ENCODE data around the gene DHCR24.
"Not testable (repeated sequence)": the region's sequence is repeated elsewhere in the genome, so short reads cannot be mapped to it uniquely, and the experiment has no call there.

The DHCR24 gene

GRCh38 chr1:54906586-54906985, 19.6 kb upstream of the DHCR24 start:
- H3K36me3 Mint-ChIP-seq: no peaks in the 10 kb centered on the region
- H3K27me3 Mint-ChIP-seq: no peaks in the 10 kb centered on the region
- H3K4me1 Mint-ChIP-seq: no peaks in the 10 kb centered on the region
- H3K4me3 Mint-ChIP-seq: no peak overlapping the region
- H3K9me3 Mint-ChIP-seq: no peaks in the 10 kb centered on the region
- no peak overlapping the region for H3K27ac Mint-ChIP-seq

DNA sequence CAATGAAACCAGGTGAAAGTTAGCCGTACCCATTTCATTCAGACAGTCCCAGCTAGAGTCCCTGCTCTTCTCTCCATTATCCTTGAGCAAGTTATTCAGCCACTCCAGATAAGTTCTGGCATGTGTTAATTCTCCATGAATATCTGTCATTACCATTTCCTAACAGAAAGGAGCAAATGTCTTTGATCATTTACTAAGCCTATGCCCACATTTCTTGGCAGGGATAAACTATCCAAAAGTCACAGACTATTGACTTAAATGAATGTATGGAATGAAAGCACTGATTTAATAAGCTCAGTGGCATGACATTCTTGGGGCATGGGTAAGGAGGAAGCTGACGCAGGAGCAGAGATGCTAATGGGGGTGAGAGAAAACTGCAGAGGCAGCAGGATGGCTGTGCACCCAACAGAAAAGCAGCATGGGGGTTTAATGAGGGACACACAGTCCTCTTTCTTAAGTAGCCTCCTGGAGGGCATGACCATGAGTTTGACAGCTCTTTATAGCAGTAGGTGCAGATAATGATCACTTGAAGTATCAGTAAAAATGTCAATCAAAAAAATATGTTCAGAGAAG, 17.6 kb upstream of the DHCR24 start:
- no peak overlapping the region for H3K4me3 Mint-ChIP-seq
- no peaks in the 10 kb centered on the region for H3K36me3 Mint-ChIP-seq
- H3K9me3 Mint-ChIP-seq: no peaks in the 10 kb centered on the region
- H3K27ac Mint-ChIP-seq: no peak overlapping the region
- H3K27me3 Mint-ChIP-seq: no peaks in the 10 kb centered on the region
- no peaks in the 10 kb centered on the region for H3K4me1 Mint-ChIP-seq

DNA sequence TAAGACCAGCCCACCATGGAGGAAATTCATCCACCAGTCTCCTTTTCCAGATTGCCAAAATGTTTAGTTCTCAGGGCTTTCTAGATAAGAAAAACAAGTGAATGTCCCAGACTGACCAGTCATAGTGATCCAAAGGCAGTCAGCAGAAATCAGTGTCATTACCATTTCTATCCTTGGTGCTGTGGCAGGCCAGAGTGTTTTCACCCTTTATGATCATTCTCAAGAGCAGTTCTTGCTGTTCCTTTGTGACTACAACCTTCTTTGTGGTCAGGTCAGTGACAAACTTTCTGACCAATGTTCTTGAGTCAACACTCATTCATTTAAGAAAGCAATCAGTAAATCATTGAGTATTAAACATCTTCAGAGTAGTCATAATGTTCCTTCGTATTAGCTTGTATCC, 7.3 kb upstream of the DHCR24 start:
- Mint-ChIP-seq H3K9me3 (no peaks in the 10 kb centered on the region), H3K27ac (no peak overlapping the region), H3K4me1 (no peaks in the 10 kb centered on the region), H3K4me3 (no peak overlapping the region), H3K27me3 (no peaks in the 10 kb centered on the region), H3K36me3 (no peaks in the 10 kb centered on the region)

DNA sequence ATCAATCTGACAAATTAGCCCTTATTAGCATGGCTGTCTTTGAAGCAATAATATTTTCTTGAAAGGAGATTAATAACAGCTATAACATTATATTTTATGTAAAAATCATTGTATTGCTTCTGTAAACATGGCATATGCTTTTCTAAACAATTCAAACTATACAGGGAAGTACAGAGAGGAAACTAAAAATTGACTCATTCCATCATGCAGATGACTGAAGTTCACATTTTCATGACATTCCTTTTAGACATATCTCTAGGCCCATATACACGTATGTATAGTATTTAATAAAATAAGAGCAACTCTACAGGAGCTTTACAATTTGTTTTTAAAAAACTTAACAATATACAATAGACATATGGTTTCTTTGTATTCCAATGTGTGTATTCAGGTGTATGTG, 5.6 kb upstream of the DHCR24 start:
- Mint-ChIP-seq H3K36me3 (no peaks in the 10 kb centered on the region), H3K4me3 (no peak overlapping the region), H3K9me3 (no peaks in the 10 kb centered on the region), H3K27me3 (peaks cover 4% of the 10 kb centered on the region), H3K4me1 (peaks cover 9% of the 10 kb centered on the region), H3K27ac (no peak overlapping the region)

- Mint-ChIP-seq H3K27me3 (peaks cover 4% of the 10 kb centered on the region), H3K36me3 (no peaks in the 10 kb centered on the region), H3K9me3 (no peaks in the 10 kb centered on the region), H3K27ac (no peak overlapping the region), H3K4me3 (no peak overlapping the region), H3K4me1 (peaks cover 35% of the 10 kb centered on the region)
Measured at GRCh38 chr1:54889132-54889725, 2.2 kb upstream of the DHCR24 start.

- H3K4me1 Mint-ChIP-seq: peaks cover 41% of the 10 kb centered on the region
- H3K9me3 Mint-ChIP-seq: no peaks in the 10 kb centered on the region
- H3K4me3 Mint-ChIP-seq: peak overlapping the region; percentile 98
- no peaks in the 10 kb centered on the region for H3K36me3 Mint-ChIP-seq
- no peak overlapping the region for H3K27ac Mint-ChIP-seq
- H3K27me3 Mint-ChIP-seq: peaks cover 4% of the 10 kb centered on the region
Measured at GRCh38 chr1:54888080-54888733, 1.2 kb upstream of the DHCR24 start.

GRCh38 chr1:54887665-54888071, 673 bp upstream of the DHCR24 start:
- Mint-ChIP-seq H3K4me3 (peak overlapping the region; percentile 98), H3K27ac (no peak overlapping the region), H3K27me3 (peaks cover 4% of the 10 kb centered on the region), H3K36me3 (no peaks in the 10 kb centered on the region), H3K9me3 (no peaks in the 10 kb centered on the region), H3K4me1 (peaks cover 41% of the 10 kb centered on the region)

DNA sequence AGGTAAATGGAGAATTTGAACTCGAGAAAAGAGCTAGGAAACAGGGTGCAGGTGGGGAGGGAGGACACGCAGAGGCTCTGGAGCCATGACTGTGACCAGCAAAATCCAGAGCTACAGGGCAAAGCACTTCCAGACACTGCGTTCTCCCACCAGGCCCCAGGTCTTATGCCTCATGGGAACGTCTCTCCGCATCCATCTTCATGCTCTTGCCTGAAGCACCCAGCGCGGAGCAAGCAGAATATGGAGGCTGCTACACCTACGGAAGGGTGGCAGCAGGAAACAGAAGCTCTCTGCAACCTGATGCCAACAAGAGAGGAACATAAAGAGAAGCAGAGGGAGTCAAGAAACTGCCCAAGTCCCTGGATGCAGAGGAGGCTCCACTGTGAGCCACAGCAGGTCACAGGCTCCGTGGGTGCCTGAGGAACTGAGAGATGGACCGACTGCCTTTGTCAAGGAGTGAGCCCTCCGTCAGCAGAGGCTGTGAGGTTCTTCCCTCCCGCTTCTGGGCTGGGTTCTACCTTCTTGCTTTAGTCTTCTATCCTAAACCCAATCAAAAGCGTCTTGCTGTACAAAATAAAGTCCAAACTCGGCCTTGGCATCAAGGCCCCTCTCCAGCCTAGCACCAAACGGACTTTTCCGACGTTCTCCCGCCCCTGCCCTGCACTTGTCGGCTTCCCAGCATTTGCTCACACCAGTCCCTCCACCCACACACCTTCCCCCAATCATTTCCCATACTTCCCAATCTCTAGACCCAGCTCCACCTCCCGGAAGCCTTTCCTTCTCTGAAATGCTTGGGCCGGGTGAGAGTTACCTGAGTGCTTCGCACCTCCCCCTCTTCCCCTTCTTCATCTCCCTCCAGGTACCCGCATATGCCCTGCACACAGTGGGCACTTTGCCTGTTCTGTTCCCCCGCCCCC, 930 bp downstream of the DHCR24 start:
- H3K27me3 Mint-ChIP-seq: peaks cover 4% of the 10 kb centered on the region
- peaks cover 46% of the 10 kb centered on the region for H3K4me1 Mint-ChIP-seq
- H3K9me3 Mint-ChIP-seq: no peaks in the 10 kb centered on the region
- H3K36me3 Mint-ChIP-seq: peaks cover 8% of the 10 kb centered on the region
- peak overlapping the region; percentile 98 for H3K4me3 Mint-ChIP-seq
- H3K27ac Mint-ChIP-seq: peak overlapping the region; percentile 20

DNA sequence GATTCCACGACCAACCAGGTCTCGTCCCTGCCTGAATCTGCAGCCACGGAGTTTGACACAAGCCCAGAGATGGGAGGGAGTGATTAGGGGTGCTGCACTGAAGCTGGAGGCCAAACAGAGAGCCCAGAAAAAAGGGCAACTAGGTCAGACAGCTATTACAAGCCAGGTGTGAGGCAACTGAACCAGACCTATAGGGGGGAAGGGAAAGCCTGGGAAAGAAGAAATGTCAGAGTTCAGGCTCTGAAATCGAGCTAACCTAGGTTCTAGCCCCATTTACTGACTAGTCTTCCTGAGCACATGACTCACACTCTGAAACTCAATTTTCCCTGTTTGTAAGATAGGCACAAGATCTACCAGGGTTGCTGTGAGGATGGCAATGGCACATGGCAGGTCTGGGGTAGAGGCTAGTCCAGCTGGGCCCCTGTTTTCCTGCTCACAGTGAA, 1.7 kb downstream of the DHCR24 start:
- Mint-ChIP-seq H3K4me1 (peaks cover 46% of the 10 kb centered on the region), H3K9me3 (no peaks in the 10 kb centered on the region), H3K27ac (no peak overlapping the region), H3K4me3 (peak overlapping the region; percentile 98), H3K27me3 (peaks cover 4% of the 10 kb centered on the region), H3K36me3 (peaks cover 8% of the 10 kb centered on the region)

- no peaks in the 10 kb centered on the region for H3K9me3 Mint-ChIP-seq
- peaks cover 46% of the 10 kb centered on the region for H3K4me1 Mint-ChIP-seq
- H3K4me3 Mint-ChIP-seq: peak overlapping the region; percentile 98
- H3K27me3 Mint-ChIP-seq: peaks cover 4% of the 10 kb centered on the region
- H3K36me3 Mint-ChIP-seq: peaks cover 8% of the 10 kb centered on the region
- H3K27ac Mint-ChIP-seq: no peak overlapping the region
Measured at GRCh38 chr1:54884768-54885167, 2.2 kb downstream of the DHCR24 start.

GRCh38 chr1:54884135-54884586, 2.8 kb downstream of the DHCR24 start:
- Mint-ChIP-seq H3K9me3 (no peaks in the 10 kb centered on the region), H3K4me3 (no peak overlapping the region), H3K27ac (no peak overlapping the region), H3K36me3 (peaks cover 12% of the 10 kb centered on the region), H3K4me1 (peaks cover 46% of the 10 kb centered on the region), H3K27me3 (peaks cover 4% of the 10 kb centered on the region)

DNA sequence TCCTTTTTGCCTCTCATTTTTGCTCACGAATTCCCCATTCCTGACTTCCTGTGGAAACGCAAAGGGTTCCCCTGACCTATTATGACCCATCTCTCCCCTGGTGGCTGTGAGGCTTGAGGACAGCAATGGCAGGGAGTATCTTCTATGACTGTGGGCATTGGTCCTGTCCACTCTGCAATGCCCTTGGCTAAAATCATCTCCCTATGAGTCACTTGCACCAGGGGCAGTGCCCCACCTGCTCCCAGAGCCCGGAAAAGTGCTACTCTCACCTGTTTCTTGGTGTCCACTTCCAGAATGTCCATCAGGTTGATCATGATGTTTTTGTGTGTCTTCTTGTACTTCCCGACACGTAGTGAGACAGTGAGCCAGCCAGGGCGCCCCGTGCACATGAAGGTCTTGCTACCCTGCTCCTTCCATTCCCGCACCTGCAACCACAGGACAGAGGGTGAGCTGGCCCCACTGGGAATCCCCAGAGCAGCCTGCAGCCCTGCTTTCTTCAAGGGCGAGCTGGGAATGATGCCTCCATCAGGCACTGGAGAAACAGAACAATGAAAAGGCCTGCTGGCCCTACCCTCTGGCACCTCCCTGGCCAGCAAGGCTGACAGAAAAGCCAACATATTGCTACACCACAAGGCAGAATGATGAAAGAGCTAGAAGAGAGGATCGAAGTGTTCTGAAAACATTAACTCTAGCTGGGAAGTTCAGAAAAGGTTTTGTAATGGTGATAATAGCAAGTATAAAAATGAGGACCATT, 3.5 kb downstream of the DHCR24 start:
- peaks cover 46% of the 10 kb centered on the region for H3K4me1 Mint-ChIP-seq
- H3K9me3 Mint-ChIP-seq: no peaks in the 10 kb centered on the region
- no peak overlapping the region for H3K4me3 Mint-ChIP-seq
- H3K27ac Mint-ChIP-seq: no peak overlapping the region
- H3K36me3 Mint-ChIP-seq: peaks cover 15% of the 10 kb centered on the region
- peaks cover 4% of the 10 kb centered on the region for H3K27me3 Mint-ChIP-seq

- no peaks in the 10 kb centered on the region for H3K27me3 Mint-ChIP-seq
- H3K9me3 Mint-ChIP-seq: no peaks in the 10 kb centered on the region
- H3K4me3 Mint-ChIP-seq: no peak overlapping the region
- H3K4me1 Mint-ChIP-seq: peaks cover 37% of the 10 kb centered on the region
- peaks cover 17% of the 10 kb centered on the region for H3K36me3 Mint-ChIP-seq
- H3K27ac Mint-ChIP-seq: no peak overlapping the region
Measured at GRCh38 chr1:54882519-54882918, 4.5 kb downstream of the DHCR24 start.

GRCh38 chr1:54881604-54882003, 5.4 kb downstream of the DHCR24 start:
- peak overlapping the region; percentile 17 for H3K27ac Mint-ChIP-seq
- H3K9me3 Mint-ChIP-seq: not testable (repeated sequence)

GRCh38 chr1:54879872-54880271, 7.1 kb downstream of the DHCR24 start:
- Mint-ChIP-seq H3K9me3 (no peaks in the 10 kb centered on the region), H3K4me3 (no peak overlapping the region), H3K36me3 (peaks cover 24% of the 10 kb centered on the region), H3K27me3 (no peaks in the 10 kb centered on the region), H3K27ac (no peak overlapping the region), H3K4me1 (peaks cover 16% of the 10 kb centered on the region)

More at GRCh38 chr1:54881604-54882003, 5.4 kb downstream of the DHCR24 start:
- peaks cover 32% of the 10 kb centered on the region for H3K4me1 Mint-ChIP-seq
- H3K27me3 Mint-ChIP-seq, H3K4me3 Mint-ChIP-seq: not testable (repeated sequence)
- H3K36me3 Mint-ChIP-seq: peaks cover 19% of the 10 kb centered on the region

Data from activated naive CD4-positive, alpha-beta T cell treated with anti-CD3 and anti-CD28 coated beads, Interleukin-2, amount 50 U/mL, for 24 hours (primary cell).